AG08395 (cell line): Measurements from ENCODE around the gene ZP3.
"Not testable (repeated sequence)": the region's sequence is repeated elsewhere in the genome, so short reads cannot be mapped to it uniquely, and the experiment has no call there.

Source experiments
- DNase-seq: peaks from one replicate; pipeline ENCODE4 v3.0.0; 2012; ENCODE audit warnings: mixed read lengths, low spot score

ZP3 gene

GRCh38 chr7:76424413-76425111 is at the start of gene ZP3:
Gene ZP3 (plus strand): TSS chr7:76424950. CDS start chr7:76424965, 15 bp downstream.
- DNase-seq, result no peak

GRCh38 chr7:76375251-76375650 is 49.5 kb upstream of the ZP3 start:
- no peak for DNase-seq

GRCh38 chr7:76377186-76377918 is 47.4 kb upstream of the ZP3 start:
- no peak for DNase-seq

GRCh38 chr7:76380623-76380966 is 44.2 kb upstream of the ZP3 start:
- no peak for DNase-seq

- no peak for DNase-seq
Observed at GRCh38 chr7:76381814-76382213, 42.9 kb upstream of the ZP3 start.

- DNase-seq, result no peak
Observed at GRCh38 chr7:76383089-76383944, 41.4 kb upstream of the ZP3 start.

- DNase-seq, result peak; percentile 71
Observed at GRCh38 chr7:76386691-76387260, 38.0 kb upstream of the ZP3 start.

- not testable (repeated sequence) for DNase-seq
Observed at GRCh38 chr7:76387789-76388188, 37.0 kb upstream of the ZP3 start.

GRCh38 chr7:76390092-76390491 is 34.7 kb upstream of the ZP3 start:
- no peak for DNase-seq

GRCh38 chr7:76392531-76393115 is 32.1 kb upstream of the ZP3 start:
- no peak for DNase-seq

GRCh38 chr7:76393116-76394031 is 31.4 kb upstream of the ZP3 start:
- DNase-seq, result peak; percentile 99

GRCh38 chr7:76394957-76395356 is 29.8 kb upstream of the ZP3 start:
- DNase-seq, result no peak

- not testable (repeated sequence) for DNase-seq
Observed at GRCh38 chr7:76395605-76395964, 29.2 kb upstream of the ZP3 start.

- DNase-seq, result no peak
Observed at GRCh38 chr7:76395965-76396726, 28.6 kb upstream of the ZP3 start.

GRCh38 chr7:76396864-76397263 is 27.9 kb upstream of the ZP3 start:
- DNase-seq, result no peak

- peak; percentile 83 for DNase-seq
Observed at GRCh38 chr7:76397409-76398183, 27.2 kb upstream of the ZP3 start.

GRCh38 chr7:76400248-76400647 is 24.5 kb upstream of the ZP3 start:
- DNase-seq, result no peak

GRCh38 chr7:76403097-76403496 is 21.7 kb upstream of the ZP3 start:
- not testable (repeated sequence) for DNase-seq

- no peak for DNase-seq
Observed at GRCh38 chr7:76403780-76404494, 20.8 kb upstream of the ZP3 start.
